Kidney (tissue), 14 donors: ENCODE measurements around the gene CCDC141. TPM values are rescaled to one million over a fixed set of nuclear protein-coding genes. Genes with fewer than 3 reads are reported as not detected.

Experiments
- DNase-seq, 5 donors: peaks; one replicate each; pipeline ENCODE4 v3.0.0-alpha.2; 2013 to 2020
- FAIRE-seq: peaks from 2 replicates; lab custom pipeline; 2012; peaks lifted over from hg19 to GRCh38; lab: Jason Lieb, UNC
- H3K27ac ChIP-seq, 2 donors: one replicate each; pipeline ENCODE4 v1.7.0; 2013; ENCODE audit warnings: low read depth in 2 of 2, low read length in 2 of 2, inconsistent platforms in 1 of 2
- H3K27me3 ChIP-seq: one replicate; pipeline ENCODE4 v1.7.1; 2013; ENCODE audit warnings: low read length, inconsistent platforms; ENCODE audit not compliant: control insufficient read depth, insufficient read depth
- H3K36me3 ChIP-seq, 3 donors: one replicate each; pipeline versions ENCODE4 v1.7.0 to v1.7.1; 2013; ENCODE audit warnings: low read length in 3 of 3, control low read depth in 1 of 3, inconsistent platforms in 1 of 3; ENCODE audit not compliant: insufficient read depth in 3 of 3, control insufficient read depth in 2 of 3
- H3K4me1 ChIP-seq, 3 donors: one replicate each; pipeline versions ENCODE4 v1.7.0 to v1.7.1; 2013; ENCODE audit warnings: low read length in 3 of 3, inconsistent platforms in 1 of 3, low read depth in 1 of 3; ENCODE audit not compliant: control insufficient read depth in 2 of 3, insufficient read depth in 2 of 3
- H3K4me3 ChIP-seq, 3 donors: one replicate each; pipeline versions ENCODE4 v1.7.0 to v1.8.1; 2013; ENCODE audit warnings: low read length in 3 of 3, control low read depth in 1 of 3, inconsistent platforms in 1 of 3
- H3K9ac ChIP-seq, 3 donors: one replicate each; pipeline versions ENCODE4 v1.7.0 to v1.7.1; 2013; ENCODE audit warnings: low read length in 3 of 3, control low read depth in 1 of 3, inconsistent platforms in 1 of 3
- H3K9me3 ChIP-seq, 3 donors: one replicate each; pipeline versions ENCODE4 v1.7.0 to v1.7.1; 2013; ENCODE audit warnings: low read length in 3 of 3, control low read depth in 1 of 3, inconsistent platforms in 1 of 3; ENCODE audit not compliant: control insufficient read depth in 2 of 3, insufficient read depth in 1 of 3
- intact Hi-C: fragments of 100-400 bp; cut with DNase I; formaldehyde crosslinking; loops from one replicate; pipeline ENCODE4 v1.11.1; 2022
- polyA plus RNA-seq: library from polyadenylated mRNA; stranded (reverse); fragments of 350-450 nt; fragmentation: Illumina TruSeq; extraction: RNeasy Lipid Tissue Mini Kit (QIAGEN cat#74804); gene quantifications from one replicate; pipeline ENCODE4 v1.2.3, GENCODE V29; 2014; ENCODE audit warnings: low read depth, low replicate concordance; ENCODE audit not compliant: insufficient read depth
- total RNA-seq: library from RNA; stranded (reverse); fragmentation: NEBNext Ultra II Directional; extraction: Animal tissue kit (Norgen Biotek cat#: 25700); gene quantifications from one replicate; pipeline ENCODE4 v1.2.1, GENCODE V29; 2021
- TF ChIP-seq, protein P1 (sequence below): IDR thresholded peaks from 3 replicates; pipeline ENCODE4 v1.5.1; 2012; ENCODE audit warnings: mild to moderate bottlenecking, moderate library complexity, borderline replicate concordance; ENCODE audit not compliant: insufficient read depth; ENCODE audit errors: extremely low read depth
- donor health status: control.
- donor health status: control.
- donor health status: control.
- donor health status: control.
- donor health status: control.
- donor health status: DM: yes; HTN: yes; CAD: no.
- donor health status: Normal renal cell carcinoma (clear cell type).

CCDC141 gene
- total and polyA plus RNA-seq, 2 donors from 2014 or later = 3.0 TPM; not detected in 1

DNA sequence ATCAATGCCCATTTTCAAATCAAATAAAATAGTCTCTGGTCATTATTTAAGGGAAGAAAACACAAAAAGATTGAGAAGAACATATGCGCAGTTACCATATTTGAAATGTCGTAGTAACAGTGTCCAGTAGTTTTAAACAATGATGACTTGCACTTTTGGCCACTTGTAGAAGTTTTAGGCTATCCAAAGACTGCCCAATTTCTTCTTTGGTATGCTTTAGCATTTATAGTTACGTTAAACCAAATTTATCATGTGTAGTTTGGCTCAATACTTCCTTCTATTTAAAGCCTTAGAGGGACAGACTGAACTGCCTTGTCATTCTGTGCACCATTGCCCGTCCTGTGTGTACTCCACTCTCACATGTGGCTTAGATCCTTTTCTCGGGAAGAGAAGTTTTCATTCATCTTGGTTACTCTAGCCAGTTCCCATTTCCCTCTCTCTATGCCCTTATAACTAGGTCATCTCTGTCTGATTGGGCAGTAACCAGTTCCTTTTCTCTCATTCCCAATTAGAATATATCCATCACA is 157.9 kb downstream of the CCDC141 start:
- H3K4me3 ChIP-seq = no peak overlapping the region
- no peaks in the 10 kb centered on the region for H3K4me1 ChIP-seq
- TF ChIP-seq, protein P1, sequence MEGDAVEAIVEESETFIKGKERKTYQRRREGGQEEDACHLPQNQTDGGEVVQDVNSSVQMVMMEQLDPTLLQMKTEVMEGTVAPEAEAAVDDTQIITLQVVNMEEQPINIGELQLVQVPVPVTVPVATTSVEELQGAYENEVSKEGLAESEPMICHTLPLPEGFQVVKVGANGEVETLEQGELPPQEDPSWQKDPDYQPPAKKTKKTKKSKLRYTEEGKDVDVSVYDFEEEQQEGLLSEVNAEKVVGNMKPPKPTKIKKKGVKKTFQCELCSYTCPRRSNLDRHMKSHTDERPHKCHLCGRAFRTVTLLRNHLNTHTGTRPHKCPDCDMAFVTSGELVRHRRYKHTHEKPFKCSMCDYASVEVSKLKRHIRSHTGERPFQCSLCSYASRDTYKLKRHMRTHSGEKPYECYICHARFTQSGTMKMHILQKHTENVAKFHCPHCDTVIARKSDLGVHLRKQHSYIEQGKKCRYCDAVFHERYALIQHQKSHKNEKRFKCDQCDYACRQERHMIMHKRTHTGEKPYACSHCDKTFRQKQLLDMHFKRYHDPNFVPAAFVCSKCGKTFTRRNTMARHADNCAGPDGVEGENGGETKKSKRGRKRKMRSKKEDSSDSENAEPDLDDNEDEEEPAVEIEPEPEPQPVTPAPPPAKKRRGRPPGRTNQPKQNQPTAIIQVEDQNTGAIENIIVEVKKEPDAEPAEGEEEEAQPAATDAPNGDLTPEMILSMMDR = no peak
- H3K9ac ChIP-seq = no peak overlapping the region
- no peaks in the 10 kb centered on the region for H3K9me3 ChIP-seq
- no peak overlapping the region for H3K27ac ChIP-seq
- no peak for FAIRE-seq
- DNase-seq = no peak
- intact Hi-C loops = no loop called here
- no peaks in the 10 kb centered on the region for H3K27me3 ChIP-seq
- no peaks in the 10 kb centered on the region for H3K36me3 ChIP-seq

DNA sequence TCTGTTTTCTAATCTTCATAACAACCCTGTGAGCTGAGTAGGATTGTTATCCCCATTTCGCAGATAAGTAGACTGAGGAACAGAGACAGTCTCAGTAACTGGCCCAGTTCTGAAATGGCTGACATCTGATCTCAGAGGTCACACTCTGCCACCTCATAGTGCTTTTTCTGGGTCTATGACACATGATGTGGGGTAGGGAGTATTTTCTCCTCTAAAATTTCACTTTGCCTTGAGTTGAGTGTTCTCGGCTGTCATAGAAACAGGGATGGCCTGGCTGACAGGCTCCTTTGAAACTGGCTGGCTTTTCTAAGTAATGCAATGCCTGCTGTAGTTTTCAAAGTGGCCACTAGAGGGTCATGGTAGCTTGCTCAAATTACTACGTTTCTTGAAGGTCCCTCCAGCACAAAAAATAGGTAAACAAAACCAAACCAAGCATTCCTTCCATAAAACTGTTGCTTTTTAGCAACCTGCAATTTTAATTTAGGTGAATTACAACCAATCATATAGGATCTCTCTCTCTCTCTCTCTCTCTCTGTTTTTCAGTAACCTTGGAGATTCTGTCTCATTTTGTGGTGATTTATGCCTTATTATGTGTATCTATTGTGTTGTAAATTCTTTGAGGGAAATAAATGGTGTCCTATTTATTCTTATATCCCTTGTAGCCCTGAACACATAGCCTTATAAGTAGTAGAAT is 158.5 kb downstream of the CCDC141 start:
- DNase-seq (peak in 4 of 5 donors; percentile 70 to 89 (median 77)), FAIRE-seq (no peak)
- no peak overlapping the region for H3K9ac ChIP-seq
- H3K27me3 ChIP-seq = no peaks in the 10 kb centered on the region
- H3K4me3 ChIP-seq = no peak overlapping the region
- H3K27ac ChIP-seq = no peak overlapping the region
- H3K4me1 ChIP-seq = no peaks in the 10 kb centered on the region
- no peaks in the 10 kb centered on the region for H3K36me3 ChIP-seq
- intact Hi-C loops = no loop called here
- no peaks in the 10 kb centered on the region for H3K9me3 ChIP-seq
- TF ChIP-seq, protein P1 = peak; percentile 87

DNA sequence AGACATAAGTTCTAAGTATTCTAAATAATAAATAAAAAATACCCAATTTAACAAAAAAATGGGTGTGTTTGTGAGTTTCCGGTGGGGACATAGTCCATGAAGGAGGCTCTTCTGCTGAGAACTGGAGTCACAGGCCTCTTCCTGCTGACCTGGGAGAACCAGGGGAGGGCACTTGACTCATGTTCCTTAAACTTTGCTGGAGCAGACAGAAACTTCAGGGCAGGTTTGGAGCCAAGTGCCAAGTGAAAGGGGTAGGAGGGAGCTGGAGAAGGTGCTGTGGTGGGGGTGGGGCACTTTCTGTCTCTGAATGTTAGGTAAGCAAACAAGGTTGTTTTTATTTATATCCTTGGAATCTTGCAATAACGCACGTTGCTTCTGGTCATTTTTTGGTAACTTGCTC is 163.9 kb downstream of the CCDC141 start:
- no peak overlapping the region for H3K9ac ChIP-seq
- FAIRE-seq (no peak), DNase-seq (no peak)
- H3K27me3 ChIP-seq = no peaks in the 10 kb centered on the region
- H3K36me3 ChIP-seq = no peaks in the 10 kb centered on the region
- no peaks in the 10 kb centered on the region for H3K4me1 ChIP-seq
- no peaks in the 10 kb centered on the region for H3K9me3 ChIP-seq
- no peak overlapping the region for H3K4me3 ChIP-seq
- TF ChIP-seq, protein P1 = no peak
- intact Hi-C loops = no loop called here
- H3K27ac ChIP-seq = no peak overlapping the region
